Right atrium auricular region (tissue), 2 donors: ENCODE results near the gene DNAJC7. TPM values are rescaled to one million over a fixed set of nuclear protein-coding genes. Genes with fewer than 3 reads are reported as not detected.

Experiments
- DNase-seq: peaks from one replicate; pipeline ENCODE4 v3.0.0-alpha.2; 2019; ENCODE audit warnings: low spot score
- H3K27ac ChIP-seq, 2 donors: fragments of 200-600 bp; sonication (generic); 1 replicate in 1 of 2; 2 replicates in 1 of 2; pipeline ENCODE4 v1.5.1; 2016 to 2019
- H3K27me3 ChIP-seq, 2 donors: fragments of 200-600 bp; sonication (generic); one replicate each; pipeline versions ENCODE4 v1.5.1 to v1.6.0; 2017 to 2019
- H3K36me3 ChIP-seq: fragments of 200-600 bp; sonication (generic); one replicate; pipeline ENCODE4 v1.5.1; 2016
- H3K4me1 ChIP-seq, 2 donors: fragments of 200-600 bp; sonication (generic); one replicate each; pipeline versions ENCODE4 v1.5.1 to v1.6.0; 2017 to 2019
- H3K4me3 ChIP-seq, 2 donors: fragments of 200-600 bp; sonication (generic); 1 replicate in 1 of 2; 2 replicates in 1 of 2; pipeline ENCODE4 v1.5.1; 2017 to 2019; ENCODE audit warnings: mild to moderate bottlenecking in 1 of 2, moderate library complexity in 1 of 2
- H3K9me3 ChIP-seq, 2 donors: fragments of 200-600 bp; sonication (generic); one replicate each; pipeline ENCODE4 v1.5.1; 2019
- total RNA-seq, 2 donors: library from RNA; depleted of rRNA; stranded (reverse); fragments of >200 nt; gene quantifications; one replicate each; pipeline ENCODE4 v1.1.0, GENCODE V29; 2016
- TF ChIP-seq, protein P1 (sequence below), 2 donors: fragments of 200-600 bp; sonication (generic); IDR thresholded peaks; one replicate each; pipeline ENCODE4 v1.5.1; 2019; ENCODE audit warnings: antibody characterized with exemption in 2 of 2

Gene DNAJC7
- total RNA-seq, 2 donors from 2014 or later = 42.7 to 47.1 TPM

DNA sequence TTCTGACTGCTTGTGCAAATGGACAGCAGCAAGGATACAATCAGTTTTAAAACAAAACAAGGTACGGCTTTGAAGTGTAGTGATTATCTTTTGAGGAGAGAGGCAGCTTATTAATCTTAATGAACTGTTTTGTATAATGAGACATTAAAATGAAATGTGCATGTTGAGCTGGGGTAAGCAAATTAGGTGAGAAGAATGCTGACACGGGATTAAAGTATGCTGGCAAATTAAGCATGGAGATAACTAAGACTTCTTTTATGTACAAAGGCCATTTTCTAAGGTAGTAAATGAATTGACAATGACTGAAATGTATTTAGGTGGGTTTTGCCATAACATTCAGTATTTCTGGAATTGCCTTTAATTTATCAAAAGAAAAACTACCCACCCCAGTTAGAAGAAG, 18.7 kb downstream of the DNAJC7 start:
- peaks cover 87% of the 10 kb centered on the region for H3K36me3 ChIP-seq
- TF ChIP-seq, protein P1, sequence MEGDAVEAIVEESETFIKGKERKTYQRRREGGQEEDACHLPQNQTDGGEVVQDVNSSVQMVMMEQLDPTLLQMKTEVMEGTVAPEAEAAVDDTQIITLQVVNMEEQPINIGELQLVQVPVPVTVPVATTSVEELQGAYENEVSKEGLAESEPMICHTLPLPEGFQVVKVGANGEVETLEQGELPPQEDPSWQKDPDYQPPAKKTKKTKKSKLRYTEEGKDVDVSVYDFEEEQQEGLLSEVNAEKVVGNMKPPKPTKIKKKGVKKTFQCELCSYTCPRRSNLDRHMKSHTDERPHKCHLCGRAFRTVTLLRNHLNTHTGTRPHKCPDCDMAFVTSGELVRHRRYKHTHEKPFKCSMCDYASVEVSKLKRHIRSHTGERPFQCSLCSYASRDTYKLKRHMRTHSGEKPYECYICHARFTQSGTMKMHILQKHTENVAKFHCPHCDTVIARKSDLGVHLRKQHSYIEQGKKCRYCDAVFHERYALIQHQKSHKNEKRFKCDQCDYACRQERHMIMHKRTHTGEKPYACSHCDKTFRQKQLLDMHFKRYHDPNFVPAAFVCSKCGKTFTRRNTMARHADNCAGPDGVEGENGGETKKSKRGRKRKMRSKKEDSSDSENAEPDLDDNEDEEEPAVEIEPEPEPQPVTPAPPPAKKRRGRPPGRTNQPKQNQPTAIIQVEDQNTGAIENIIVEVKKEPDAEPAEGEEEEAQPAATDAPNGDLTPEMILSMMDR (IDR thresholded peaks at IDR 0.05) = no peak
- no peak for DNase-seq
- no peaks in the 10 kb centered on the region for H3K27me3 ChIP-seq
- H3K4me3 ChIP-seq = no peak overlapping the region
- peaks cover 0 to 6% of the 10 kb centered on the region in 2 donors for H3K4me1 ChIP-seq
- H3K9me3 ChIP-seq = no peaks in the 10 kb centered on the region
- no peak overlapping the region for H3K27ac ChIP-seq

DNA sequence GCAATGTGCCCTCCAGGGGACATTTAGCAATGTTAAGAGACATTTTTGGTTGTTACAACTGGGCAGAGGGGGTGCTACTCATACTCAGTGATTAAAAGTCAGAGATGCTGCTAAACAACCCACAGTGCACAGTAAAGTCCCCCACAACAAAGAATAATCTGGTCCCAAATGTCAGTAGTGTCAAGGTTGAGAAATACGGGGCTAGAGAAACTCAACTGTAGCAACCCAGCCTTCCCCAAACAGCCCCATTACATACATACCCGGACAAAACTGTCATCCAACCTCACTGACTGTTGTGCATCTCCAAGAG, 20.4 kb downstream of the DNAJC7 start:
- Histone ChIP-seq H3K4me3 (no peak overlapping the region), H3K36me3 (peaks cover 90% of the 10 kb centered on the region), H3K27ac (no peak overlapping the region), H3K27me3 (no peaks in the 10 kb centered on the region), H3K9me3 (no peaks in the 10 kb centered on the region), H3K4me1 (peaks cover 0 to 6% of the 10 kb centered on the region in 2 donors)
- TF ChIP-seq, protein P1 (IDR thresholded peaks at IDR 0.05) = no peak
- DNase-seq = no peak

DNA sequence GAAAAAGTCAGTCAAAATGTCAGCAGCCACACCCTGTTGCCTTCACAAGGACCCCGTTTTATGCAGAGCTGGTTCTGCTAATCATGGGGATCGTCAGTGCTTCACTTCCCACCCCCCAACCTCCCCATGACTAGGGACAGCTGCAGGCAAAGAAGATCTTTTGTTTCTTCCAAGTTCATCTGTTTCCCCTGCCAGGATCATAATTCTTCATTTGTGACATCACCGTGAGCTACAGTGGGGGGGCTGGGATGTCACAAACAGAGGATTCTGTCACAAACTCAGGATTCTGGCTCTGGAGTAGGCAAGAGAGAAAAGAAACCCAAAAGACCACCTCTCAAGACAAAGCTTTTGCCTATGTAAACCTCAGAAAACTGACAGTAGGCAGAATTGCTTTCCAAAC, 24.7 kb downstream of the DNAJC7 start:
- Histone ChIP-seq H3K27me3 (no peaks in the 10 kb centered on the region), H3K4me1 (no peaks in the 10 kb centered on the region), H3K9me3 (no peaks in the 10 kb centered on the region), H3K27ac (no peak overlapping the region), H3K4me3 (no peak overlapping the region), H3K36me3 (peaks cover 99% of the 10 kb centered on the region)
- TF ChIP-seq, protein P1 (IDR thresholded peaks at IDR 0.05) = no peak
- DNase-seq = no peak

DNA sequence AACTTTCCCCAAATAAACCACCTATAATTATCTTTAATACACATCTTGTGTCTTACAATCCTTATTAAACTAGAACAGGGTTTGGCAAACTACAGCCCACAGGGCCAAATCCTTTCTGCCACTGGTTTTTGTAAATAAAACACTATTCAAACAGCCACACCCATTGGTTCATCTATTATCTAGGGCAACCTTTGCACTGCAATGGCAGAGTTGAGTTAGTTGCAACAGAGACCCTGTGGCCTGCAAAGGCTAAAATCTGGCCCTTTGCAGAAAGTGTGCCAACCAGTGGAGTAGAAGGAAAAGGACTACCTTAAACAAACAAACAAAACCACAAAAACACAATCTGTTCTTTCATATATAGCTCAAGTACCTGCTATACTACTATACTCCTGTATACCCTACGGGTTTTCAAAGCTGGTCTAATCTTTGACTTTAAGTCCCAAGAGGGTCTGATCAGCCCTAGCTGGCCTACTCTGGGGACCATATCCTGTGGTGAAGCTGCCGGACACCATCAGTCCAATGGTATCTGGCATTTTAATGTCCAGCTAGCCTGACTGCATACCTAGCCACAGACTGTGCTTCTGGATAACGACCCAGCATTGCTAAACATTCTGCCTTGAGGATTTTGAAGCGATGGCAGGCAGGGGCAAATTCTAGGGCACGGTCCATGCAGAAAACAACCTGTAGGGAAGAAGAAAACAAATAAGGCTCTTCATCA, 27.4 kb downstream of the DNAJC7 start:
- no peak for DNase-seq
- H3K27me3 ChIP-seq = no peaks in the 10 kb centered on the region
- no peaks in the 10 kb centered on the region for H3K9me3 ChIP-seq
- no peak overlapping the region for H3K4me3 ChIP-seq
- H3K36me3 ChIP-seq = peaks cover 99% of the 10 kb centered on the region
- TF ChIP-seq, protein P1 (IDR thresholded peaks at IDR 0.05) = no peak
- H3K27ac ChIP-seq = no peak overlapping the region
- no peaks in the 10 kb centered on the region for H3K4me1 ChIP-seq

DNA sequence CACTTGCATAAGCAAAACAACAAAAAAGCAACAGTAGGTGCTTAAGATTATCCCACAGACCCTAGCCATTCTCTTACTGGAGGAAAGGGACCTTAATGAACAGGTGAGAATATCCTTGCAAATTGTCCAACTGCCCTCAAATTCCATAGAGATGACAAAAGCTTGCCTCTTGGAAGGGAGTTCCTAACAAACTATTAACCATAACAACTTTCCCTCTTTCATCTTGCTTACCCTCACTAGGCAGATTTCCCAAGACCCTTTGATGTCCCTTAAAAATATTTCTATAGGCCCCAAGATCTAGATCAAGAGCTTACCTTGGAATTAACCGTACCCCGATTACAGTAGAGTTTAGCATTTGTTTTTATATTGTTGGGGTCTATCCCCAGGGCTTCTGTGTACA, 28.8 kb downstream of the DNAJC7 start:
- DNase-seq = no peak
- Histone ChIP-seq H3K27me3 (no peaks in the 10 kb centered on the region), H3K36me3 (peaks cover 89% of the 10 kb centered on the region), H3K4me1 (no peaks in the 10 kb centered on the region), H3K27ac (no peak overlapping the region), H3K4me3 (no peak overlapping the region), H3K9me3 (no peaks in the 10 kb centered on the region)
- TF ChIP-seq, protein P1 (IDR thresholded peaks at IDR 0.05) = no peak

DNA sequence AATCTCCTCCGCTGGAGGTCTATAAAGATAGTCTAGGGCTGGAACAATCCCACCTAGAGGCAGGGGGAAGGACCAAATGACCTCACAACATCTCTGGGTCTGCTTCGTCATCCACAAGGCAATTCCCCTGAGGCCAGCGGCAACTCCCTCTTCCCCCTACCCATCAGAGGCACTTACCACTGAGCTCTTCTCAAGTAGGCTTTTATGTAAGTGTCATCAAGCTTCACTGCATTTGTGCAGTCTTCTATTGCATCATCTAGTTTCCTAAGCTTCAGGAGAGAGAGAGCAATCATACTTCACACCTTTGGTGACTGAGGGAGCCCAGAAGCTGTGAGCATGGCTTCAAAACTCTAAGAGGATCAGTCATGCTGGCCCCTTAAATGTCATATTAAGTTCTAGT, 29.6 kb downstream of the DNAJC7 start:
- Histone ChIP-seq H3K27ac (no peak overlapping the region), H3K36me3 (peaks cover 89% of the 10 kb centered on the region), H3K9me3 (no peaks in the 10 kb centered on the region), H3K4me1 (no peaks in the 10 kb centered on the region), H3K4me3 (no peak overlapping the region), H3K27me3 (no peaks in the 10 kb centered on the region)
- DNase-seq = no peak
- TF ChIP-seq, protein P1 (IDR thresholded peaks at IDR 0.05) = no peak
